Panc1 (cell line): ENCODE data around the gene SCARF2.

Source experiments
- CTCF ChIP-seq: fragments of 450-650 bp; IDR thresholded peaks from 2 replicates; pipeline ENCODE4 v1.5.1; 2017; ENCODE audit warnings: mild to moderate bottlenecking
- POLR2AphosphoS5 ChIP-seq: IDR thresholded peaks from 2 replicates; pipeline ENCODE4 v1.6.1; 2012; ENCODE audit warnings: mild to moderate bottlenecking, low read depth, low read length, moderate library complexity
- REST ChIP-seq, 2 experiments: IDR thresholded peaks; 2 replicates each; pipeline ENCODE4 v1.6.1; 2011 to 2012; ENCODE audit warnings: low read depth in 2 of 2, control low read depth in 1 of 2, low read length in 1 of 2, mild to moderate bottlenecking in 1 of 2, moderate library complexity in 1 of 2; ENCODE audit not compliant: insufficient read depth in 1 of 2

GRCh38 chr22:20439556-20439927 is 1.9 kb upstream of the SCARF2 start:
- TF ChIP-seq CTCF (no peak), REST (IDR thresholded peaks at IDR 0.05; ENCODE audit: insufficient read depth in 1 of 2, low read depth in 2 of 2, low read length in 1 of 2) (no peak), POLR2AphosphoS5 (no peak)
